GM12864 (cell line): ENCODE measurements around the gene NKD2.

Experiments used
- DNase-seq: peaks from one replicate; pipeline ENCODE4 v3.0.0-alpha.2; 2011; ENCODE audit warnings: low read depth
- H3K4me3 ChIP-seq: 2 replicates; pipeline ENCODE4 v1.5.1; 2011; ENCODE audit warnings: mild to moderate bottlenecking, low read depth, low read length, control low read depth
- TF ChIP-seq, protein P1 (sequence below): IDR thresholded peaks from 2 replicates; pipeline ENCODE4 v1.5.1; 2011; ENCODE audit warnings: low read depth, mild to moderate bottlenecking, moderate library complexity, low read length, control low read depth, inconsistent platforms; ENCODE audit errors: missing control alignments

Gene NKD2

DNA sequence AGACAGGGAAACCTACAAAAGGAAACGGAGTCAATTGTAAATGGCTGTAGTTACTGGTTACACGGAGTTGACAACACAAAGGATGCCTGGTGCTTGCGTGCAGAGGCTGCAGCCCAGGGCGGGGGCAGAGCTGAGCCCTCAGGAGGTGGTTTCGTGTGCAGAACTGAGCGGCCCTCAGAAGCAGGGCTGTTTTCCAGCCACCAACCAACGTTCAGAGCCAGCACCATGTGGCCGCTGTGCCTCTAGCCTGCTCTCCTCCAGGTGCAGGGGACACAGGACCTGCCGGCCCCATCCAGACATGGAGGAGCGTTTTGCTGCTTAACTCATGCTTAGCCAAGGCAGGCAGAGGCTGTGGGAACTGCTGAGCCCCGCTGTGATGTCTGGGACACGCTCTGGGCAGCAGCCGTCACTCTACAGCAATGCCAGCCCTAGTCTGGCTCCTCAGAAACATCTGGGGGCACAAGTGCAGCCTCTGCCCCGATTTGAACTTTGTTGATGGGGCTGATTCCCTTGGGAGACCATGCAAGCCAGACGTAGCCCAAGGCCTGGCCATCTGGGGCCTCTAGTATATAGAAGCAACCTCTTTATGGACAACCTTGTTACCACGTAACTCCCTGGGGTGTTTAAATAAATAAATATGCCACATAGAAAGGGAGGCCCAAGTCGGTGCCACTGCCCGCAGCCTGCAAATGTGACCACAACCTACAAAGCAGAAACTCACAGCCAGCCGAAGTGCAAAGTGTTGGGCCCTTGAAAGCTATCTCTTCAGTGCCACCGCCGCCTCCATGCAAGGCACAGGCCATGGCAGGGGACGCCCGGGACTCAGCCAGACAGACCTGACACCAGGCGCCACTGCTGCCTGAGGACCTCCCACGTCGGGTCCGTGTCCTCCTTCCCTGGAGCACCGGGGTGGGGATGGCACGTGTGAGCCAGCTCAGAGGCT, 42.1 kb downstream of the NKD2 start:
- no peak overlapping the region for H3K4me3 ChIP-seq
- TF ChIP-seq, protein P1, sequence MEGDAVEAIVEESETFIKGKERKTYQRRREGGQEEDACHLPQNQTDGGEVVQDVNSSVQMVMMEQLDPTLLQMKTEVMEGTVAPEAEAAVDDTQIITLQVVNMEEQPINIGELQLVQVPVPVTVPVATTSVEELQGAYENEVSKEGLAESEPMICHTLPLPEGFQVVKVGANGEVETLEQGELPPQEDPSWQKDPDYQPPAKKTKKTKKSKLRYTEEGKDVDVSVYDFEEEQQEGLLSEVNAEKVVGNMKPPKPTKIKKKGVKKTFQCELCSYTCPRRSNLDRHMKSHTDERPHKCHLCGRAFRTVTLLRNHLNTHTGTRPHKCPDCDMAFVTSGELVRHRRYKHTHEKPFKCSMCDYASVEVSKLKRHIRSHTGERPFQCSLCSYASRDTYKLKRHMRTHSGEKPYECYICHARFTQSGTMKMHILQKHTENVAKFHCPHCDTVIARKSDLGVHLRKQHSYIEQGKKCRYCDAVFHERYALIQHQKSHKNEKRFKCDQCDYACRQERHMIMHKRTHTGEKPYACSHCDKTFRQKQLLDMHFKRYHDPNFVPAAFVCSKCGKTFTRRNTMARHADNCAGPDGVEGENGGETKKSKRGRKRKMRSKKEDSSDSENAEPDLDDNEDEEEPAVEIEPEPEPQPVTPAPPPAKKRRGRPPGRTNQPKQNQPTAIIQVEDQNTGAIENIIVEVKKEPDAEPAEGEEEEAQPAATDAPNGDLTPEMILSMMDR = no peak
- DNase-seq = no peak

DNA sequence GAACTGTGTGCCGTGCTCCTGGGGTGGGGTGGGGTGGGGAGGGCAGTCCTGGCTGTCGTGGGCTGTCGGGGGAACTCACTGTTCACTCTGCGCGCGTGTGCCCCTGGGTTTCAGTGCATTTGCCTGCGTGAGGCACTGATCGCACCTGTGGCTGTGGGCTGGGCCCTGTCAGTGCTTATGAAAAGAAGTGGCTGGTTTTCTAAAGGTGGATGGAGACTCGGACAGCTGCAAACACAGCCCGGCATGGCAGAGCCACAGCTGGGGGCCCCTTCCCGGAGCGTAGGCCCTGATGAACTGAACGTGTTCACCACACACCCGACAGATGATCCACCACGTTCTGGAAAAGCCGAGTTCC, 42.7 kb downstream of the NKD2 start:
- no peak overlapping the region for H3K4me3 ChIP-seq
- TF ChIP-seq, protein P1 = no peak
- DNase-seq = no peak

- TF ChIP-seq, protein P1 = no peak
- H3K4me3 ChIP-seq = no peak overlapping the region
Observed at GRCh38 chr5:1052076-1052475, 43.5 kb downstream of the NKD2 start.

DNA sequence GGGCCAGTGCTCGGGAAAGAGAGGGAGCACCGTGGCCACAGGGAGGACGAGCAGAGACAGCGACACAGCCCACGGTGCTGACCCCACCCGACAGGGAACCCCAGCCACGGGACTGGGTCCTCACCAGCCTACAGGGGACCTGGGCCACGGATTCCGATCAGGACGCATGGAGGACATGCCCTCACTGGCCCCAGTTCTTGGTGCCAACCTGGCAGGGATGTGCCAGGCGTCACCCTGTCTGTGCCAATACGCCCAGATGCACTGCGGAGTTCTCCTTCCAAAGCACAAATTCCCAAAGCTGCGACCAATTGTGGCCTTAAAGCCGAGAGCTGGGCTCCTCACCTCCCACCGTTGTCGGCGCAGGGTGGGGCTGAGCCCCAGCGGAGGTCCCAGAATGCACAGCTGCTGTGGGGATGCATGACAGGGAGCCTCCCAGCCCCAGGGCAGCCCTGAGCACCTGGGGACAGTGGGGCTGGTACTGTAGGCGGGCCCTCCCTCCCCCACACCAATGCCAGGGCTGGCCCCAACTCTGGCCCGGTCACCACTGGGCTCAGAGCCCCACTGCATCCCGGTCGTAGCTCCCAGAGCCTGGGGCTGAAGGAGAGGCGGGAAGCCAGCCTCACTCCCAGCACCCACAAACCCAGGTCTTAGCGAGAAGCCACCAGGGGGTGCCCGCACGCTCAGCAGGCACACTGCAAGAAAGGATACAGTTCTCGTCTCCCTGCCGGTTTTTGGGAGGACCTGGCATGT, 44.2 kb downstream of the NKD2 start:
- no peak for DNase-seq
- TF ChIP-seq, protein P1 = no peak
- no peak overlapping the region for H3K4me3 ChIP-seq

More at GRCh38 chr5:1052076-1052475, 43.5 kb downstream of the NKD2 start:
- DNase-seq = no peak

GRCh38 chr5:1053391-1054017, 44.9 kb downstream of the NKD2 start:
- DNase-seq = no peak
- TF ChIP-seq, protein P1 = no peak
- H3K4me3 ChIP-seq = no peak overlapping the region

DNA sequence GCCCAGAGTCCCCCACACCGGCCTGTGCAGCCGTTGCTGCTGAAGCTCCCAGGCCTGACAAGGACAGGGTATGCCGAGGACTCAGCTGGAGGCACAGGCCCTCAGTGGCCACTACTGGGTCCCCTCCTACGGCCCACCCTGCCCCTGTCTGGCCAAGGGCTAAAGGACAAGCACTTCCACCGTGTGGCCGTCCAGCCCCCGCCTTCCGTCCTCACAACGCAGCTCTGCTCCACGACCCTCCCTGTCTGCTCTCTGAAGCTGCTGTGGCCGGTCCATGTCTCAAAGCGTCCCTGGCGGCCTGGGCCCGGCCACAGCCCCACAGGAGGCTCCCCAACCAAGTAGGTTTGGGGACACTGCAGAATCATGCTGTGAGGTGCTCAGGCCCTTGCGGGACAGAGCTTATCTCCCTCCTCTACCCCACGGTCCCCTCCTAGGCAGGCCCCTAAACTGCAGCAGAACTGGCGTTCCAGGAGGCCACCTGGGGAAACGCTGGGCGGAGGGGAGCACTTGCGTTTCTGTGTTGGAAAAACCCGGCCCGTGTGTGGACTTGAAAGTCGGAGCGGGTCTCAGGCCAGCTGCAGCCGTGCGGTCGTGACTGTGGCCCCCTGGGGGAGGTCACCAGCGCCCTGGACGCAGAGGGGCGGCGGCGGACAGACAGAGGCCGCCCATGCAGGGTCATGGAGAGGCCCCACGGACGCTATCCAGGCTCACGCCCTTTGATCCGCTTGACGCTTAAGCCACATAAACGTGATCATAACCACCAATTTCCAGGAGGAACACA, 45.6 kb downstream of the NKD2 start:
- no peak overlapping the region for H3K4me3 ChIP-seq
- DNase-seq = no peak
- TF ChIP-seq, protein P1 = no peak
